Breast epithelium (tissue), 4 donors: ENCODE results near the gene DAB2IP. TPM values are rescaled to one million over a fixed set of nuclear protein-coding genes. Genes with fewer than 3 reads are reported as not detected.

Experiments
- DNase-seq, 2 donors: peaks; one replicate each; pipeline ENCODE4 v3.0.0-alpha.2; 2019; ENCODE audit warnings: low spot score in 2 of 2
- H3K27ac ChIP-seq, 2 donors: fragments of 200-600 bp; sonication (generic) in 1 of 2; one replicate each; pipeline ENCODE4 v1.5.1; 2016 to 2019; ENCODE audit warnings: mild to moderate bottlenecking in 1 of 2
- H3K27me3 ChIP-seq, 2 donors: fragments of 200-600 bp; sonication (generic) in 1 of 2; one replicate each; pipeline versions ENCODE4 v1.5.1 to v1.6.0; 2017 to 2019; ENCODE audit warnings: control low read depth in 1 of 2, mild to moderate bottlenecking in 1 of 2
- H3K36me3 ChIP-seq: fragments of 200-600 bp; one replicate; pipeline ENCODE4 v1.5.1; 2019
- H3K4me1 ChIP-seq, 2 donors: fragments of 200-600 bp; sonication (generic); one replicate each; pipeline ENCODE4 v1.5.1; 2016 to 2019; ENCODE audit warnings: control low read depth in 1 of 2
- H3K4me3 ChIP-seq, 3 donors: fragments of 200-600 bp; sonication (generic); 1 replicate in 2 of 3; 2 replicates in 1 of 3; pipeline ENCODE4 v1.5.1; 2016 to 2019; ENCODE audit warnings: mild to moderate bottlenecking in 3 of 3, moderate library complexity in 2 of 3
- H3K9me3 ChIP-seq, 2 donors: fragments of 200-600 bp; sonication (generic) in 1 of 2; one replicate each; pipeline ENCODE4 v1.5.1; 2016 to 2019; ENCODE audit warnings: control low read depth in 1 of 2
- CTCF ChIP-seq, 3 donors: fragments of 450-650 bp; IDR thresholded peaks; one replicate each; pipeline ENCODE4 v1.5.1; 2016 to 2017; ENCODE audit warnings: antibody characterized with exemption in 3 of 3, mild to moderate bottlenecking in 3 of 3, moderate library complexity in 3 of 3
- POLR2A ChIP-seq: fragments of 450-650 bp; IDR thresholded peaks from one replicate; pipeline ENCODE4 v1.6.1; 2016; ENCODE audit warnings: antibody characterized with exemption, mild to moderate bottlenecking, moderate library complexity
- POLR2AphosphoS5 ChIP-seq, 3 donors: sonication (generic); formaldehyde crosslinking; IDR thresholded peaks; one replicate each; pipeline ENCODE4 v1.6.1; 2017; ENCODE audit warnings: antibody characterized with exemption in 3 of 3
- intact Hi-C: fragments of 100-400 bp; cut with DNase I; formaldehyde crosslinking; loops from one replicate; pipeline ENCODE4 v1.15.1; 2023; ENCODE audit warnings: low total_unique reads
- total RNA-seq, 3 donors: library from RNA; depleted of rRNA; stranded (reverse); fragments of >200 nt; gene quantifications; one replicate each; pipeline ENCODE4 v1.1.0, GENCODE V29; 2016

Gene DAB2IP
- total RNA-seq, 3 donors from 2014 or later: 16.0 to 56.0 (median 55.8) TPM

GRCh38 chr9:121694600-121694999 is 43.2 kb downstream of the DAB2IP start:
- Histone ChIP-seq H3K27me3 (no peaks in the 10 kb centered on the region), H3K9me3 (no peaks in the 10 kb centered on the region), H3K36me3 (no peaks in the 10 kb centered on the region), H3K27ac (no peak overlapping the region), H3K4me1 (peaks cover 0 to 2% of the 10 kb centered on the region in 2 donors), H3K4me3 (no peak overlapping the region)
- DNase-seq: no peak
- TF ChIP-seq POLR2AphosphoS5 (IDR thresholded peaks at IDR 0.05) (no peak), POLR2A (no peak), CTCF (IDR thresholded peaks at IDR 0.05) (no peak)
- intact Hi-C loops: loop anchor here (5.0 kb wide), 1 partner anchor 147 kb away; no protein-coding TSS in a partner anchor

GRCh38 chr9:121696930-121697329 is 45.5 kb downstream of the DAB2IP start:
- H3K4me1 ChIP-seq: peaks cover 5 to 7% of the 10 kb centered on the region in 2 donors
- intact Hi-C loops: no loop called here

GRCh38 chr9:121698627-121699570 is 47.5 kb downstream of the DAB2IP start:
- no peak for TF ChIP-seq POLR2AphosphoS5 (IDR thresholded peaks at IDR 0.05)
- TF ChIP-seq POLR2A: no peak
- TF ChIP-seq CTCF (IDR thresholded peaks at IDR 0.05): no peak
- peak overlapping the region; percentile 60 to 96 (median 74) for H3K4me3 ChIP-seq
- peak in 1 of 2 donors; percentile 65 for DNase-seq
- peak overlapping the region; percentile 92 to 95 for H3K27ac ChIP-seq
- H3K27me3 ChIP-seq: no peaks in the 10 kb centered on the region
- intact Hi-C loops: no loop called here
- peaks cover 5 to 7% of the 10 kb centered on the region in 2 donors for H3K4me1 ChIP-seq
- no peaks in the 10 kb centered on the region for H3K36me3 ChIP-seq
- no peaks in the 10 kb centered on the region for H3K9me3 ChIP-seq

More at GRCh38 chr9:121696930-121697329, 45.5 kb downstream of the DAB2IP start:
- Histone ChIP-seq H3K27ac (no peak overlapping the region), H3K36me3 (no peaks in the 10 kb centered on the region), H3K4me3 (no peak overlapping the region), H3K27me3 (no peaks in the 10 kb centered on the region), H3K9me3 (no peaks in the 10 kb centered on the region)
- DNase-seq: no peak
- no peak for TF ChIP-seq CTCF (IDR thresholded peaks at IDR 0.05)

GRCh38 chr9:121699571-121700164 is 48.2 kb downstream of the DAB2IP start:
- H3K27ac ChIP-seq: peak overlapping the region; percentile 92 to 95
- no peaks in the 10 kb centered on the region for H3K9me3 ChIP-seq
- intact Hi-C loops: loop anchor here (5.0 kb wide), 1 partner anchor 43 kb away; no protein-coding TSS in a partner anchor
- no peaks in the 10 kb centered on the region for H3K36me3 ChIP-seq
- H3K4me1 ChIP-seq: peaks cover 5 to 7% of the 10 kb centered on the region in 2 donors
- H3K27me3 ChIP-seq: no peaks in the 10 kb centered on the region
- TF ChIP-seq POLR2A (no peak), POLR2AphosphoS5 (IDR thresholded peaks at IDR 0.05) (no peak), CTCF (IDR thresholded peaks at IDR 0.05) (no peak)
- DNase-seq: no peak
- H3K4me3 ChIP-seq: peak overlapping the region; percentile 60 to 96 (median 74)
